ENCODE results near the gene OR52E8.

The OR52E8 gene

GRCh38 chr11:5808500-5809121, 48.9 kb downstream of the OR52E8 start, which contains the start of gene OR52N2:
OR52N2 (plus strand) TSS chr11:5808924; CDS start chr11:5820336, 11,412 bp downstream.
- DNase-seq (ENCODE audit: low spot score) = peak; percentile 50
- TF ChIP-seq CTCF (IDR thresholded peaks at IDR 0.05; ENCODE audit: extremely low read depth, missing control alignments) = peak; percentile 72

GRCh38 chr11:5807580-5807979, 49.9 kb downstream of the OR52E8 start:
- peak; percentile 12 for TF ChIP-seq CTCF (IDR thresholded peaks at IDR 0.05; ENCODE audit: extremely low read depth, missing control alignments)
- DNase-seq (ENCODE audit: low spot score) = no peak
